Measurements from ENCODE around the gene TRAK2.

Gene TRAK2

GRCh38 chr2:201342923-201343322 is 108.3 kb downstream of the TRAK2 start:
- peaks cover 2% of the 10 kb centered on the region for H3K36me3 ChIP-seq (ENCODE audit: control insufficient read depth, insufficient read depth, low read length)
- no peaks in the 10 kb centered on the region for H3K27me3 ChIP-seq (ENCODE audit: control insufficient read depth, insufficient read depth, low read length)
- H3K4me1 ChIP-seq (ENCODE audit: control insufficient read depth, insufficient read depth, low read length), result no peaks in the 10 kb centered on the region
- no peak overlapping the region for H3K4me3 ChIP-seq (ENCODE audit: low read length)
- no peak overlapping the region for H3K9ac ChIP-seq (ENCODE audit: low read length)
- no peak overlapping the region for H3K27ac ChIP-seq (ENCODE audit: low read depth, low read length)

- Histone ChIP-seq H3K27me3 (ENCODE audit: control insufficient read depth, insufficient read depth, low read length) (no peaks in the 10 kb centered on the region), H3K27ac (ENCODE audit: low read depth, low read length) (no peak overlapping the region), H3K4me3 (ENCODE audit: low read length) (no peak overlapping the region), H3K9ac (ENCODE audit: low read length) (no peak overlapping the region), H3K4me1 (ENCODE audit: control insufficient read depth, insufficient read depth, low read length) (no peaks in the 10 kb centered on the region), H3K36me3 (ENCODE audit: control insufficient read depth, insufficient read depth, low read length) (no peaks in the 10 kb centered on the region)
Measured at GRCh38 chr2:201329409-201329808, 121.8 kb downstream of the TRAK2 start.

- no peak overlapping the region for H3K27ac ChIP-seq (ENCODE audit: low read depth, low read length)
Measured at GRCh38 chr2:201327678-201328077, 123.6 kb downstream of the TRAK2 start.

More at GRCh38 chr2:201327678-201328077, 123.6 kb downstream of the TRAK2 start:
- Histone ChIP-seq H3K4me3 (ENCODE audit: low read length) (no peak overlapping the region), H3K9ac (ENCODE audit: low read length) (no peak overlapping the region), H3K27me3 (ENCODE audit: control insufficient read depth, insufficient read depth, low read length) (no peaks in the 10 kb centered on the region), H3K4me1 (ENCODE audit: control insufficient read depth, insufficient read depth, low read length) (no peaks in the 10 kb centered on the region), H3K36me3 (ENCODE audit: control insufficient read depth, insufficient read depth, low read length) (no peaks in the 10 kb centered on the region)

Data from rectal smooth muscle tissue (tissue), 1 donor.